Measurements from ENCODE around the gene NTM.
"Not testable (repeated sequence)": the region's sequence is repeated elsewhere in the genome, so short reads cannot be mapped to it uniquely, and the experiment has no call there.

Gene NTM

GRCh38 chr11:131422029-131422428, 51.6 kb downstream of the NTM start:
- DNase-seq (ENCODE audit: low read depth) = no peak

GRCh38 chr11:131422496-131422895, 52.1 kb downstream of the NTM start:
- no peak for DNase-seq (ENCODE audit: low read depth)

GRCh38 chr11:131423688-131424087, 53.3 kb downstream of the NTM start:
- DNase-seq (ENCODE audit: low read depth) = no peak

- not testable (repeated sequence) for DNase-seq (ENCODE audit: low read depth)
Measured at GRCh38 chr11:131424257-131424876, 54.0 kb downstream of the NTM start.

- DNase-seq (ENCODE audit: low read depth) = no peak
Measured at GRCh38 chr11:131425285-131425684, 54.9 kb downstream of the NTM start.

GRCh38 chr11:131428853-131429252, 58.4 kb downstream of the NTM start:
- DNase-seq (ENCODE audit: low read depth) = no peak

- no peak for DNase-seq (ENCODE audit: low read depth)
Measured at GRCh38 chr11:131430473-131431208, 60.2 kb downstream of the NTM start.

- DNase-seq (ENCODE audit: low read depth) = no peak
Measured at GRCh38 chr11:131441051-131441810, 70.8 kb downstream of the NTM start.

- no peak for DNase-seq (ENCODE audit: low read depth)
Measured at GRCh38 chr11:131446590-131447275, 76.3 kb downstream of the NTM start.

GRCh38 chr11:131447277-131447815, 76.9 kb downstream of the NTM start:
- no peak for DNase-seq (ENCODE audit: low read depth)

- no peak for DNase-seq (ENCODE audit: low read depth)
Measured at GRCh38 chr11:131447898-131448297, 77.5 kb downstream of the NTM start.

- no peak for DNase-seq (ENCODE audit: low read depth)
Measured at GRCh38 chr11:131449036-131450019, 78.9 kb downstream of the NTM start.

- no peak for DNase-seq (ENCODE audit: low read depth)
Measured at GRCh38 chr11:131454490-131454889, 84.1 kb downstream of the NTM start.

- no peak for DNase-seq (ENCODE audit: low read depth)
Measured at GRCh38 chr11:131454989-131455388, 84.6 kb downstream of the NTM start.

GRCh38 chr11:131455843-131456704, 85.7 kb downstream of the NTM start:
- DNase-seq (ENCODE audit: low read depth) = no peak

GRCh38 chr11:131457163-131457562, 86.7 kb downstream of the NTM start:
- DNase-seq (ENCODE audit: low read depth) = no peak

GRCh38 chr11:131458421-131458820, 88.0 kb downstream of the NTM start:
- DNase-seq (ENCODE audit: low read depth) = no peak

GRCh38 chr11:131460931-131461330, 90.5 kb downstream of the NTM start:
- DNase-seq (ENCODE audit: low read depth) = no peak

- DNase-seq (ENCODE audit: low read depth) = no peak
Measured at GRCh38 chr11:131462622-131463021, 92.2 kb downstream of the NTM start.

GRCh38 chr11:131463162-131463561, 92.7 kb downstream of the NTM start:
- no peak for DNase-seq (ENCODE audit: low read depth)

Measured in T follicular helper cell (primary cell).